ENCODE results near the gene IGF1R. TPM values are rescaled to one million over a fixed set of nuclear protein-coding genes. Genes with fewer than 3 reads are reported as not detected.

IGF1R gene
- total RNA-seq, 2 experiments from 2014 or later: 17.7 to 18.9 TPM

DNA sequence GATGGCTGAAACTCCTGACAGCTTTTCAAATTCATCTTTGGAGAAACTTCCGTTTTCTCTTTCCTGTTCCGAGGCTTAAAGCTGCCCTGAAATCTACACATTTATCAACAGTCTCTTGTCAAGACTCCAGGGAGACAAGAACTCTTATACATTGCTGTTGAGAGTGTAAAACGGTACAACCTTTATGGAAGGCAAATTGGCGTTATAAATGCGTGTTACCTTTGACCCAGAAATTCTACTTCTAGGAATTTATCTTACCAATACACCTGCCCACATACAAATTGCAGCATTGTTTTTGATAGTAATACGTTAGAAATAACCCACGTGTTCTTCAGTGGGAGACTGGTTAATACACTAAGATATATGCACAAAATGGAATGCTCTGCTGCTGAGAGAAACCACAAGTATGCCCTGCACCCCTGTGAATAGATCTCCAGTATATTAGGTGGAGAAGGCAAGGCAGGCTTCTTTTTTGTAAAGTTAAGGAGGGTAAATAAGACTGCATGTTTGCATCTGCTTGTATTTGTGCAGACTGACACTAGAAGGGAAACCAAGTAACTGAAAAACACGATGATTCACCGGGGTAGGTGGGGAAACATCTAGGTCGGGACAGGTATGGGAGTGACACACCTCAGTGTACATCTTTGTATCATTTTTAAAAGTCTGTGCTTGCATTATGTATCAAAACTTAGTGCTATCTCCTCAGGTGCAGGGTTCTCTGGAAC lies 97.5 kb downstream of the IGF1R start:
- Mint-ChIP-seq H3K4me3 (no peak overlapping the region), H3K4me1 (peaks cover 37% of the 10 kb centered on the region), H3K36me3 (peaks cover 5% of the 10 kb centered on the region), H3K27ac (no peak overlapping the region), H3K9me3 (no peaks in the 10 kb centered on the region), H3K27me3 (no peaks in the 10 kb centered on the region)
- no peak for DNase-seq

DNA sequence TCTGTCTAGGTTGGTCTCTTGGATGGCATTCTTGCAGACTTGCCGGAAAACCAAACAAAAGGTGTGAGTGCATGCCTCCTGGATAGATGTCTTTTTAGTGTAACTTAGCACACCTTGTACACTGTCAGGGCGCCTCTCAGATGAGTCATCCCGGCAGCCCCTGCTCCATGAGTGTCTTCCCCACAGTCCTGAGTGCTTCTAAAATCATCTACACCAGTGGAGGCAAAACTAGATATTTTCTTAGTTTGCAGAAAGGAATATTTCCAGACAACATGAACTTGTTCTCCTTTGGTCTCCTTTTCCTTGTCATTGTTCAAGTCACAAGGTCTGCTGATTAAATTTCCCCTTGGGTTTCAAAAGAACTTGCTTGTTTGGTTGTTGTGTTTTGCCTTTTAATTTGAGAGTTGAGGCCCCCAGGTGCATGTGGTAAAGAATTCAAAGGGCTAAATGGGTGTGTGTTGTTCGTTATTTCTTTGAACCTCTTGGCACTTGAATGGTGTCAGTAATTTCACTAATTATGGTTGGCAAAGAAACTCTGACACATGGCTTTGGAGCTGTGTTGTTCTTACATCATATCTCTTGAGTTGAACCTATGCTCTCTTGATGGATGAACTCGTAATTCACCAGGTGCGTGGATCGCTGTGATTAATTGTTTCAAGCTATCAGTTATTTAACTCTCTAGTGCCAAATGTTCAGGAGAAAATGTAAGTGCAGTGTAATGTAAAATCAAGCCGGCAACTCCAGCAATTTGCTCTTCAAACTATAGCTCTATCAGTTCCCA lies 98.2 kb downstream of the IGF1R start:
- Mint-ChIP-seq H3K4me1 (peaks cover 38% of the 10 kb centered on the region), H3K27me3 (no peaks in the 10 kb centered on the region), H3K27ac (no peak overlapping the region), H3K9me3 (no peaks in the 10 kb centered on the region), H3K4me3 (no peak overlapping the region), H3K36me3 (peaks cover 5% of the 10 kb centered on the region)
- no peak for DNase-seq

DNA sequence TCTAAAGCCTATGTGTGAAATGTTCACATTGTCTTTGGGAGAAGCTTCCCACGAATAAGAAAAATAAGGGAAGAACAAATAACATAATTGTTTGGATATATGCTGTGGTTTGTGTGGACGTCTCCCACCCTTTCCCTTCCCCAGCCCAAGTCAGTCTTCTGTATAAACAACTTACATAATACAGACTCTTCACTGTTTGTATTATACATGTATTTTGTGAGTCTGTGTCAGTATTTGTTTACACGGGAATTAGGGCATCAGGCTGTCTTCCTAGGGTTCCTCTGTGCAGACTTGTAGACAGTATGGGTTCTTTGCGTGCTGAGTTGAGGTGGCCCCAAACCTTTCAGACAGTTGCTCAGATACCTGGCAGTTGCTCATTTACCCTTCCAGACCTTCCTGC lies 103.4 kb downstream of the IGF1R start:
- no peak for DNase-seq
- Mint-ChIP-seq H3K9me3 (no peaks in the 10 kb centered on the region), H3K4me3 (no peak overlapping the region), H3K27me3 (no peaks in the 10 kb centered on the region), H3K27ac (no peak overlapping the region), H3K4me1 (peaks cover 20% of the 10 kb centered on the region), H3K36me3 (no peaks in the 10 kb centered on the region)

- Mint-ChIP-seq H3K36me3 (no peaks in the 10 kb centered on the region), H3K27ac (no peak overlapping the region), H3K9me3 (no peaks in the 10 kb centered on the region), H3K27me3 (no peaks in the 10 kb centered on the region), H3K4me3 (no peak overlapping the region), H3K4me1 (peaks cover 26% of the 10 kb centered on the region)
- no peak for DNase-seq
Measured at GRCh38 chr15:98753726-98754656, 105.7 kb downstream of the IGF1R start.

DNA sequence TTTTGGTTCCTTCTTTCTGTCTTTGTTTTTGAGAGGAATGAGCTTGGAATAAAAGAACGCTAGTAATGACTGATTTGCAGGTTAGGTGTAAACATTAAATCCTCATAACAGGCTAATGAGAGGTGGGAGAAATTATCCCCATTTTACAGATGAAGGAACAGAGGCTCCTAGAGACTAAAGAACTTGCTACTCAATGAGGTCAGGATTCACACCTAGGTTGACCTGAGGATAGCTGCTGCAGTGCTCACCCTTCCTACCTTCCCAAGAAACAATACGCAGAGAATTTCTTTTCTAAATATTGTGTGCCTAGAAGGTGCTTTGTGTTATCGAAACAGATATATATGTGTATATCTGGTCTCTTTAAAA lies 106.3 kb downstream of the IGF1R start:
- Mint-ChIP-seq H3K27ac (no peak overlapping the region), H3K9me3 (no peaks in the 10 kb centered on the region), H3K4me3 (no peak overlapping the region), H3K27me3 (no peaks in the 10 kb centered on the region), H3K4me1 (peaks cover 28% of the 10 kb centered on the region), H3K36me3 (no peaks in the 10 kb centered on the region)
- no peak for DNase-seq

GRCh38 chr15:98755138-98755537 lies 106.8 kb downstream of the IGF1R start:
- no peaks in the 10 kb centered on the region for H3K27me3 Mint-ChIP-seq
- H3K4me1 Mint-ChIP-seq: peaks cover 28% of the 10 kb centered on the region
- H3K27ac Mint-ChIP-seq: no peak overlapping the region
- no peaks in the 10 kb centered on the region for H3K36me3 Mint-ChIP-seq
- DNase-seq: no peak
- no peaks in the 10 kb centered on the region for H3K9me3 Mint-ChIP-seq
- no peak overlapping the region for H3K4me3 Mint-ChIP-seq

GRCh38 chr15:98755781-98756180 lies 107.4 kb downstream of the IGF1R start:
- no peak for DNase-seq
- Mint-ChIP-seq H3K4me3 (no peak overlapping the region), H3K9me3 (no peaks in the 10 kb centered on the region), H3K4me1 (peaks cover 31% of the 10 kb centered on the region), H3K36me3 (no peaks in the 10 kb centered on the region), H3K27ac (no peak overlapping the region), H3K27me3 (no peaks in the 10 kb centered on the region)

DNA sequence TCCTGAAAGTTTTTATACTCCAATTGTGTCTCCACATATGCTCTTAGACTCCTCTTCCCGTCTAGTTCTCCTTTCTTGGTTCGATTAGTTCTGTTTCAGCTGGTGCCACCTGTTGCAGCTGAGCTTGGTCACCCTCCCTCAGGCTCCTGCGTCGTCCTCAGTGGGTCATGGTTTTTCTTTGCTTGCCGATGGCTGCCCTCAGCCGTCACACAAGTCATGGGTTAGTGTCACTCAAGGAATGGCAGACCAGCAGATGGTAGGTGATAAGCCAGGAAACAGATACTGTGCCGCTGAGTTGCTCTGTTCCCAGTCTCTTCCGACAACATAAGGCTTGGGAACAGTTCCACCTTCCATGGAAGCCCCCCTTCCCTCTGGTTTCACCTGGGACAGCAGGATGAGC lies 109.9 kb downstream of the IGF1R start:
- Mint-ChIP-seq H3K36me3 (no peaks in the 10 kb centered on the region), H3K9me3 (no peaks in the 10 kb centered on the region), H3K27me3 (no peaks in the 10 kb centered on the region), H3K4me3 (no peak overlapping the region), H3K4me1 (peaks cover 37% of the 10 kb centered on the region), H3K27ac (no peak overlapping the region)
- DNase-seq: no peak

DNA sequence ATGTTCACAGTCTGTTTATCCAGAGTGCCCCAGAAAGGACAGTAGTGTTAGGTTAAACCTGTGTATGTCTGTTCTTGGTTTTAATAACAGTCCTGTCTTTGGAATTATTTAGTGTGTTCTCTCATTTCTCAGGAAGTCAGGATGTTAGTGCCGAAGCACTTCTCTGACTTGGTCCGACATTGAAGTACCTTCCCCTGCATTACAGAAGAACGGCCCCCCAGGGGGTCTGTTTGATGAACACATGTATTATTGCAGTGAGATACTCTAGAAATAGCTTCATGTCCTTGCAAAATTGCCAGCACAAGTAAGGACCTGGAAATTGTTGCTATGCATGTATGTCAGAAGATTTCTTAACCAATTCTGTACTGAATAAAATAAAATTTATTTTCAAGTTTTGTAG lies 110.9 kb downstream of the IGF1R start:
- Mint-ChIP-seq H3K36me3 (no peaks in the 10 kb centered on the region), H3K9me3 (no peaks in the 10 kb centered on the region), H3K27ac (no peak overlapping the region), H3K27me3 (no peaks in the 10 kb centered on the region), H3K4me3 (no peak overlapping the region), H3K4me1 (peaks cover 31% of the 10 kb centered on the region)
- no peak for DNase-seq

- H3K36me3 Mint-ChIP-seq: no peaks in the 10 kb centered on the region
- no peaks in the 10 kb centered on the region for H3K27me3 Mint-ChIP-seq
- no peak overlapping the region for H3K4me3 Mint-ChIP-seq
- H3K27ac Mint-ChIP-seq: no peak overlapping the region
- peaks cover 24% of the 10 kb centered on the region for H3K4me1 Mint-ChIP-seq
- no peaks in the 10 kb centered on the region for H3K9me3 Mint-ChIP-seq
- no peak for DNase-seq
Measured at GRCh38 chr15:98760112-98760826, 111.9 kb downstream of the IGF1R start.

- Mint-ChIP-seq H3K27me3 (no peaks in the 10 kb centered on the region), H3K9me3 (no peaks in the 10 kb centered on the region), H3K27ac (no peak overlapping the region), H3K4me3 (no peak overlapping the region), H3K36me3 (no peaks in the 10 kb centered on the region), H3K4me1 (peaks cover 22% of the 10 kb centered on the region)
- no peak for DNase-seq
Measured at GRCh38 chr15:98760975-98761374, 112.6 kb downstream of the IGF1R start.

GRCh38 chr15:98763179-98763578 lies 114.8 kb downstream of the IGF1R start:
- H3K36me3 Mint-ChIP-seq: no peaks in the 10 kb centered on the region
- no peaks in the 10 kb centered on the region for H3K27me3 Mint-ChIP-seq
- no peaks in the 10 kb centered on the region for H3K9me3 Mint-ChIP-seq
- H3K4me3 Mint-ChIP-seq: no peak overlapping the region
- H3K27ac Mint-ChIP-seq: no peak overlapping the region
- peaks cover 27% of the 10 kb centered on the region for H3K4me1 Mint-ChIP-seq
- no peak for DNase-seq

GRCh38 chr15:98764291-98764690 lies 116.0 kb downstream of the IGF1R start:
- no peak overlapping the region for H3K4me3 Mint-ChIP-seq
- no peaks in the 10 kb centered on the region for H3K36me3 Mint-ChIP-seq
- no peak for DNase-seq
- H3K27ac Mint-ChIP-seq: no peak overlapping the region
- no peaks in the 10 kb centered on the region for H3K27me3 Mint-ChIP-seq
- peaks cover 23% of the 10 kb centered on the region for H3K4me1 Mint-ChIP-seq
- H3K9me3 Mint-ChIP-seq: no peaks in the 10 kb centered on the region

DNA sequence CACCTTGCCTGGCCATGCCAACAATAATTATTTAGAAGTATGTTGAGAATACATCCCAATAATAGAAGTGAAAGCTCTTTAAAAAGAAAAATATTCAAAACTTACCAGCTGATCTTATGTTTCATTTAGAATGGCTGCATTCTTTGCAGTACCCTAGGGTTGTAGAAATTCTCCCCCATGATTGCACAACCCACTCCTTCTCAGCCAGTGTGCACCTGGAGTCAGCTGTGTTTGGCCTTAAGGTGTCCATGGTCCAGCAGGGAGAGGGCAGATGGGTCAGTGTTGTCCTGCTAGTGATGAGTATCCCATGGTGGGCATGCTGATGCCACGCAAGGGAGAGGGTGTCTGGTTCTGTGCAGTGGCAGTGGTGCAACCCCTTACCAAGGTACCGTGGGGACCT lies 117.3 kb downstream of the IGF1R start:
- Mint-ChIP-seq H3K27ac (no peak overlapping the region), H3K36me3 (no peaks in the 10 kb centered on the region), H3K4me3 (no peak overlapping the region), H3K9me3 (no peaks in the 10 kb centered on the region), H3K27me3 (no peaks in the 10 kb centered on the region), H3K4me1 (peaks cover 26% of the 10 kb centered on the region)
- DNase-seq: no peak

GRCh38 chr15:98767692-98768091 lies 119.4 kb downstream of the IGF1R start:
- Mint-ChIP-seq H3K4me3 (no peak overlapping the region), H3K4me1 (peaks cover 30% of the 10 kb centered on the region), H3K36me3 (no peaks in the 10 kb centered on the region), H3K27me3 (no peaks in the 10 kb centered on the region), H3K9me3 (no peaks in the 10 kb centered on the region), H3K27ac (no peak overlapping the region)
- no peak for DNase-seq
